Ovary (tissue), 3 donors: ENCODE measurements around the gene PAM16.
"Not testable (repeated sequence)": the region's sequence is repeated elsewhere in the genome, so short reads cannot be mapped to it uniquely, and the experiment has no call there.

Experiments used
- POLR2A ChIP-seq: fragments of 450-650 bp; IDR thresholded peaks from one replicate; pipeline ENCODE4 v1.6.1; 2017; ENCODE audit warnings: antibody characterized with exemption, mild to moderate bottlenecking, moderate library complexity
- TF ChIP-seq, protein P1 (sequence below), 3 donors: fragments of 450-650 bp in 2 of 3; fragments of 200-600 bp in 1 of 3; IDR thresholded peaks; one replicate each; pipeline versions ENCODE4 v1.5.1 to v1.8.0; 2016 to 2022; ENCODE audit warnings: antibody characterized with exemption in 3 of 3, mild to moderate bottlenecking in 1 of 3
- donor health status: DM: no; HTN: no; CAD: no.

DNA sequence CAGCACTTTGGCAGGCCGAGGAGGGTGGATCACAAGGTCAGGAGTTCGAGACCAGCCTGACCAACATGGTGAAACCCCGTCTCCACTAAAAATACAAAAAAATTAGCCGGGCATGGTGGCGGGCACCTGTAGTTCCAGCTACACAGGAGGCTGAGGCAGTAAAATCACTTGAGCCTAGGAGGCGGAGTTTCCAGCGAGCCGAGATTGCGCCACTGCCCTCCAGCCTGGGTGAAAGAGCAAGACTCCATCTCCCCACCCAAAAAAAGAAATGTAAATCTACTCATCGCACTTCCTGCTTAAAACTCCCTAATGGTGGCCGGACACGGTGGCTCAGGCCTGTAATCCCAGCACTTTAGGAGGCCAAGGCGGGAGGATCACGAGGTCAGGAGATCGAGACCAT, 42.7 kb upstream of the PAM16 start:
- TF ChIP-seq, protein P1, sequence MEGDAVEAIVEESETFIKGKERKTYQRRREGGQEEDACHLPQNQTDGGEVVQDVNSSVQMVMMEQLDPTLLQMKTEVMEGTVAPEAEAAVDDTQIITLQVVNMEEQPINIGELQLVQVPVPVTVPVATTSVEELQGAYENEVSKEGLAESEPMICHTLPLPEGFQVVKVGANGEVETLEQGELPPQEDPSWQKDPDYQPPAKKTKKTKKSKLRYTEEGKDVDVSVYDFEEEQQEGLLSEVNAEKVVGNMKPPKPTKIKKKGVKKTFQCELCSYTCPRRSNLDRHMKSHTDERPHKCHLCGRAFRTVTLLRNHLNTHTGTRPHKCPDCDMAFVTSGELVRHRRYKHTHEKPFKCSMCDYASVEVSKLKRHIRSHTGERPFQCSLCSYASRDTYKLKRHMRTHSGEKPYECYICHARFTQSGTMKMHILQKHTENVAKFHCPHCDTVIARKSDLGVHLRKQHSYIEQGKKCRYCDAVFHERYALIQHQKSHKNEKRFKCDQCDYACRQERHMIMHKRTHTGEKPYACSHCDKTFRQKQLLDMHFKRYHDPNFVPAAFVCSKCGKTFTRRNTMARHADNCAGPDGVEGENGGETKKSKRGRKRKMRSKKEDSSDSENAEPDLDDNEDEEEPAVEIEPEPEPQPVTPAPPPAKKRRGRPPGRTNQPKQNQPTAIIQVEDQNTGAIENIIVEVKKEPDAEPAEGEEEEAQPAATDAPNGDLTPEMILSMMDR (IDR thresholded peaks at IDR 0.05) = not testable (repeated sequence)
- TF ChIP-seq POLR2A = not testable (repeated sequence)
